Left renal pelvis (tissue), 4 donors: ENCODE data around the gene AFDN. TPM values are rescaled to one million over a fixed set of nuclear protein-coding genes. Genes with fewer than 3 reads are reported as not detected.

Source experiments
- DNase-seq, 4 donors: peaks; one replicate each; pipeline ENCODE4 v3.0.0-alpha.2; 2013; ENCODE audit warnings: low read depth in 4 of 4, low spot score in 3 of 4
- polyA plus RNA-seq, 4 donors: library from polyadenylated mRNA; unstranded; fragments of 120-200 nt; gene quantifications; one replicate each; pipeline ENCODE4 v1.2.1, GENCODE V29; 2013; ENCODE audit not compliant: insufficient read length in 4 of 4

Gene AFDN
- polyA plus RNA-seq, 4 donors, result 152 to 224 (median 185) TPM

DNA sequence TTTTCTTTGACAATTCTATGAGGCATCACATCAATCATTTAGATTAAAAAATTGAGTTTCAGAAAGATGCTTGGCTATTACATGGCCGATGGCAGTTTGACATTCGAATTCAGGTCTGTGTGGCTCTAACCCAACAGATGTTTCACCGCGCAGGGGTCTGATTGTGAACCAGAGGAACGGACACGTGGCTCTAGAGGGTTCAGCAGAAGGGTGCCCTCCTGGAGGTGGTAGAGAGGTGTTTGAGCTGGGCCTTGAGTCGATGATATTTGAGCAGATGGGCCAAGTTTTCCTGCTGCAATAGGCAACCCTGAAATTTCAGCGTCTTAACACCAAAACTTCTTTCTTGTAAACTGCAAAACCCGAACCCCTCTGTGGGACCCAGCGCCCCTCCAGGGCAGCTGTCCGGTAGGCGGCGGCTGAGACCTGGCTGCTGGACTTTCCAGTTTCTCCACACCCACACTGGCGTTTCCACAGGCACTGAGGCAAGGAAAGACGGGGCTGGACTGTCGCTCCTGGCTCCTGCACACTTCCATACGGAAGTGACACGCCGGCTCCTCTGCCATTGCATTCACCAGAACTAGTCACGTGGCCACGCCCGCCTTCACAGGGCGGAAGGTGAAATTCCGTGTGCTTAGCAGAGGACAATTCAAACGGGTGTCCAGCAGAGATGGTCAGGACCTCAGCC is 11.3 kb upstream of the AFDN start:
- DNase-seq, result no peak

DNA sequence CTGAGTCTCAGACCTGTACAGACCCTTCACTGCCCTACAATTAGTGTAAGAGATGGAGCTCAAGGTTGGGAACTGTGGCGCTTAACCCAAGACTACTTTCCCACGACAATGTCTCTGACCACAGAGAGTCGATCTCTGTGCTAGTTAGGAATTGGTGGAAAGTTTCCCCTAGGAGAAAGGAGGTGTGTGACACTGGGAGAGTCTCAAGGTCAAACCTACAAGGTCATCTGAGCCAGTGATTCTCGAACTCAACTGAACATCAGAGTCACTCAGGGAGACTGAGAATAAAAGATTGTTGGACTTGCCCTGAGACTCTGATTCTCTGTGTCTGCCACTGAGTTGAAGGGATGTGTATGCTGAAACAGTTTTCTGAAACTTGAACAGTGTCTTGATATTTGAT is 9.7 kb upstream of the AFDN start:
- no peak for DNase-seq

DNA sequence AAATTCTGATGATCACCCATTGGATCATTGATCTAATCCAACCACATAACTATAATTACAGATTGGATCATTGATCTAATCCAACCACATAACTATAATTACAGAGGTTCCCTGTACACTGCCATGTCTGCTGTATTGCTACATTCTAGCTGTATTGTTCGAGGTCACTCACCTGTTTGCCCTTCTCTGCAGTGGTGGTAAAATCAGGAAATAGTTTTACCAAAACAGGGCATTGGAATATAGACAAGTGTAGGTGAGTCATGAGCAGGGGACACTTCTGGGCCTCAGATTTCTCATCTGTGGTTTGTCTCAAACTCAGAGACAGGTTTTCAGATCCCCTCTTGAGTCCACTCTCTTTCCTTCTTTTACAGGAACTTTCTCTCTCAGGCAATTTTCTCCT is 9.0 kb upstream of the AFDN start:
- DNase-seq, result no peak

DNA sequence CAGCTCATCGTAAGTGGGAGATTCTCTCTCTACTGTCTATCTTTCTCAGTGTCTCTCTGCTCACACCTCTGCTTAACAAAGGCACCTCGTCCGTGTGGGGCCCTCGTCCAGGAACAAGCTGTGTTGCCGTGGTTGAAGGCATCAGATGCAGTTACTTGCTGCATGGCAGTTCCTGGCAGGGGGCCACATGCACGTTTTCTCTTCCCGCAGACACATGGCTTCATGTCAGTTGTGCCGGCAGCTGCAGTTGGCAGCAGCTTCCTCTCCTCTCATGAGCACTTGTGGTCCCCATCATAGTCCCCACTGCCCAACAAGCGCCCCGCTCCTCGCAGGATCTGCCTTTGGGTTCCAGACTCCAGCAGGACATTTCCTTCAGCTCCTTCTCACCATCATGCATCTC is 7.1 kb upstream of the AFDN start:
- no peak for DNase-seq

DNA sequence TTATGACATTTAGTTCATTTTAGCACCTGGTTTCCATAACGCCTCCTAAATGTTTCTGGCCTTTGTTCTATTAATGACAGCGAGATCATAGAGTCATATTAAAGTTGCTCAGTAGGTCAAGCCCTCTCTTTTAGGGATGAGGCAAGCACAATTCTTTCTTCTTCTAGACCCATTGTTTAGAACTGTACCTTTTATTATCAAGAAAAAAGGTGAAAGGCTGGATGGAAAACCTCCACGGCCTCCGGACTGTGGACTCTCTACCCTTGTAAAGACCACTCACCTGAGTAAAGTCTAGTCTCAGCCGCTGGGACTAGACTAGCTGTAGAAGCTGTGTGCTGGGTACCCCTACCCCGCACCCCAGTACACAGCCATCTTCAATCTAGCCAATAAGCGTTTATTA is 6.0 kb upstream of the AFDN start:
- DNase-seq, result no peak

DNA sequence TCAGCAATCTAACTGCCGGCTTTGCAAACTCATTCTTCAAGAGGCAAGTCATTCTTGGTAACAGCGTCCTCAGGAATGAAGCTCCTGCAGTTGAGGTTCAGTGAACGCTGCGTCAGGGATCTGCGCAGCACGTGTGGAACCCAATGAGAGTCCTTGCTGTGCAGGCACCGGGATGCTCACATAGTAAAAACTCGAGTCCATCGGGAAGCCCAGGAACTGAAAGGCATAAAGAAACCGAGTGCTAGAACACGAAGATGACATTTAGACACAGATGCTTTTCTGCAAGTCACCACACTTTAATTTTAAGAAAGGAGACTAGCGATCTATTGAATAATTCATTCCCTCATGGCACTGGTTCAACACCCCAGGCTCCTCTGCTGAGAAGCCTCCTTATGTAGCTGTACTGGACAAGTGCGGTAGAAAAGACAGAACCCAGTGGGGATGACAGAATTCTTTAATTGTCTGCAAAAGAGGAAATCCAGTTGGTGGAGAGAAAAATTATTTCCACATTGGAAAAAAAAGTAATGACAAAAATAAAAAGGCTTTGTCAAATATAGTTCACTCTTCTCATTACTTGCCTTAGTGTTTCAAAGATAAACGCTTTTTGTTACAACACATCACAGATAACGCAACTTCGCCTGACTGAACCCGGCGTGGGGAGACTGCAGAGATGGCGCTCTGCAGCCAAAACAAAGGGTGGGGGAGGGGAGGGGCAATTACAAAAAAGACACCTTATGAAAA is 1.9 kb upstream of the AFDN start:
- DNase-seq, result no peak

DNA sequence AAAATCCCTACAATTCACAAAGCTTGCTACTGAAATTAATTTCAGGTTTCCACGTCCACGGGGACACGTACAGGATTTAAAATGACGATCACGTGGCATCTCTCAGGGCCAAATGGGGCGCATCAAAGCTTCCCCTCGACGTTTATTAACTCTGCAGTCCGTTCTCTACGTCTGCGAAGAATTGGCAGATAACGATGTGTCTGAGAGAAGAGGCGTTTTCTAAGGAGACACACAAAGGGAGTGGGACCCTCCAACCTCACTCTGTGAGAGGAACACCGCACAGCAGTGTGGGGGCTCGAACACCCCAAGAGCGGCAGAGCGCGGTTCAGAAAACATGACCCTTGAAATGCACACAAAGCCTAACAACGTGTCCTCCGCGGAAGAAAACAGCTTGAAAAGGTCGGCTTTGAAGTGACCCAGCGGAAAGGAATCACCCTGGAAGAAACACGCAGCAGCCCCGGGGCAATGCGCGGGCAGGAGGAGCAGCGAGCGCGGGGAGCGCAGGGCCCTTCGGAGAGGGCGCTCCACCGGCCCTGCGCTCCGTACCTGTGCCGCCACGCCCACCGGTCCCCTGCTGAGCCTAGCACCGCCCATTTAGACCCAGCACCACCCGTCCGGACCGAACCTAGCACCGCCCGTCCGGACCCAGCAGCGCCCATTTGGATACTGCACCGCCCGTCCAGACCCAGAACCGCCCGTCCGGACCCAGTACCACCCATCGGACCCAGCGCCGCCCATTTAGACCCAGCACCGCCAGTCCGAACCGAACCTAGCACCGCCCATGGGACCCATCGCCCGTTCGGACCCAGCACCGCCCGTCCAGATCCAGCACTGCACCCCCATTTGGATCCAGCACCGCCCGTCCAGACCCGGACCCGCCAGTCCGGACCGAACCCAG is 1.1 kb upstream of the AFDN start:
- DNase-seq, result no peak

DNA sequence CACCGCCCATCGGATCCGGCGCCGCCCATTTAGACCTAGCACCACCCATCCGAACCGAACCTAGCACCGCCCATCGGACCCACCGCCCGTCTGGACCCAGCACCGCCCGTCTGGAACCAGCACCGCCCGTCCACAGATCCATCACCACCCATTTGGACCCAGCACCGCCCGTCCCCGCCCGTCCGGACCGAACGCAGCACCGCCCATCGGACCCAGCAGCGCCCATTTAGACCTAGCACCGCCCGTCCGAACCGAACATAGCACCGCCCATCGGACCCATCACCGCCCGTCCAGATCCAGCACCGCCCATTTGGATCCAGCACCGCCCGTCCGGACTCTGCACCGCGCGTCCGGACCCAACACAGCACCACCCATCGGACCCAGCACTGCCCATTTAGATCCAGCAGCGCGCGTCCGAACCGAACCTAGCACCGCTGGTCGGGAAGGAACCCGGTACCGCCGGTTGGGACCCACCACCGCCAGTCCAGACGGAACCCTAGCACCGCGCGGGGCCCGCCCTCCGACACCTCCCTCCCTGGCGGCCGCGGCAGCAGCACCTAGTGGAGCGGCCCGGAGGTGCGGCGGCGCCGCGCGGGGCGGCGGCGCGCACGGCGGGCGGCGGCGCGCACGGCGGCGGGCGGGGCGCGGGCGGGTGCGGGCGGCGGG is 348 bp upstream of the AFDN start:
- no peak for DNase-seq

DNA sequence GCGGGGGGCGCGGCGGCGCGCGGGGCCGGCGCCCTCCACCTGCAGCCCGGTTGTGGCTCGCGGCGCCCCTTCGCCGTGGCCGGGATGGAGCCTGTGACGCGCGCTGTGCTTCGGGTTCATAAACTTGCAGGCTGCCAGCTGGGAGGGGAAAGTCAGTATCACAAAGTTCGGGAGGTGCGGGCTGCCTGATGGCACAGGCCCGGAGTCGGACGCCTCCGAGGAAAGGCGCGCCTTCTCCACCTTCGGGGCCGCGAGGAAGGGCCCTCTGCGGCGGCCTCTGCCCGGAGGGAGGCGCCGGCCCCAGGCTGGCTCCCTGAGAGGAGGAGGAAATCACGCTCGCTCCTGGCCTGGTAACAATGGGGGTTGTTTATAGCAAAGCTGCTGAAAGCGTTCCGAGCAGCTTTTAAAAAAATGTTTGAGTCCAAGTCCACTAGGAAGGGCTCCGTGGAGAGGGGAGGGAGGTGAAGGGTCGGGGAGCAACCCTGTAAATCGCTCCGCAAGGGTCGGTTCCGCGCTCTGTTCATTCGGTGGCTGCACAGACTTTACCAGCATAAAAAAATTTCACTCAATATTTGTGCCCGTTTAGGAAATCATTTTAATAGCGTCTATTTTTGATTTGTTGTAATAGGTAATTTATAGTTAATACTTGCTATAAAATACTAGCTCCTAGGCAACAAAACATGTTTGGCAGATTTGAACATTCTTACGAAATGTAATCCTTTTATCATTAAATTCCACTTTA is 1.0 kb downstream of the AFDN start:
- DNase-seq, result no peak

DNA sequence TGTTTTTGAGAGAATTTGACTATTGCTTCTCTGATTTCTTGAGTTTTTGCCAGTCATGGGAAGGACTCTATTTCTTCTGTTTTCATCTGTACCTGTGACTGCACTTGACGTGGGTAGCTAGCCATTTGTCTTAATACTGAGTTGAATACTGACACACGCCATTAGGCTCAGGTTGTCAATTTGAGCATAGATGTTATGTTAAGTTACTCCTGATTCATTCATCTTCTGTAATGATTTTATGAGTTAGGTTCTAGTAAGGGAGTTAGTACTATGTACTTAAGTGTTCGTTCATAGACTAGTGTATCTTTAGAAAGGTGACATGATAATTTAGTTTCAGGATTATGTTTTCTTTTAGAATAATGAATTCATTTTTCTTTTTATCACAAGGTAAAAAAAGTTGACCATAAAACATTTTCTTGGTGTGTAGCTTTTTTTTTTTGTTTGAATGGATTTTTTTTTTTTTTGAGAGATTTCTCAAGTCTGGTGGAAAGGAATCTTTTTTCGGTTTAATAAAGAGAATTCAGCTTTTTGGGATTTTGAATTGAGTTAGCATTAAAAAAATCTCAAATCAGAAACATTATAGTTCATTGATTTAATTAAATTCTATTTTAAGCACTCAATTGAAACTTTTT is 1.7 kb downstream of the AFDN start:
- DNase-seq, result no peak

DNA sequence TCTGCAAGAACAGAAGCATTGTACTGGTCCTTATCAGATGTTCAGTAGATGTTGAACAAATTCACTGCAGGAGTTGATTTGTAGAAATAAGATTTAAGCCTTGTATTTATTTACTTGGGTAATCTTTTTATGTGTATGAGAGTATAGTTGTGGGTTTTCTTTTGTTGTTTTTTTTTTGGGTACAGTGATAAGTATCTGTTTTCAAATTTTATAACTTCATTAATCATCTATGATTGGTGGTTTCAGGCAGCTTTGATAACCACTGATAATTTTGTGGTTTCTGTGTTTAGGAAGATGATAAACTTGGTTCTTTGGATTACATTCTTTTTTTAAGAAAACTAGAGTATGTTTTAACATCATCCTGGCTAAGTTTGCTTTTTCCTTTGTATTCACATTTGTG is 2.8 kb downstream of the AFDN start:
- no peak for DNase-seq

DNA sequence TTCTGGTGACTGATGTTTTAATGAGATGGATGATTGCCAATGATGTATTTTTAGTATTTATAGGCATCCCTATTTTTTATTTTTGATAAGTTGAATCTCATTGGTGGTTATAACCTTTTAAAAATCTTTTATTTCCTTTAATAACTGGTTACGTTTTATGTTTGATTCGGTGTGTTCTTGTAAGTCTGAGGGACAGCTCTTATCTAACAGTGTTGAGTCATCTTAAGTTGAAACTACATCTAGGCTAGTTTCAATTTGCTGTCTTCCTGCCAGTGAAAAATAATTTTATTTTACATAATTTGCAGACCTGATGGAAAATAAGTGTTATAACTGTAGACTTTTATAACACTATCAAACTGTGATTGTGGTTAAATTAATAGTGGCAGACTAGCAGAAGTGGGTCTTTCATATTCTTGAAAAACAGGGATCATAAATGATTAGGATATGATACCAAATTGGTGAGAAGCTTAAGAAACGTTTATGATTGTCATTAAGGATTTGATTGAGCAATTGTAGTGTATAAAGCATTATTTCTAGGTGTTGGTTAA is 4.6 kb downstream of the AFDN start:
- no peak for DNase-seq

DNA sequence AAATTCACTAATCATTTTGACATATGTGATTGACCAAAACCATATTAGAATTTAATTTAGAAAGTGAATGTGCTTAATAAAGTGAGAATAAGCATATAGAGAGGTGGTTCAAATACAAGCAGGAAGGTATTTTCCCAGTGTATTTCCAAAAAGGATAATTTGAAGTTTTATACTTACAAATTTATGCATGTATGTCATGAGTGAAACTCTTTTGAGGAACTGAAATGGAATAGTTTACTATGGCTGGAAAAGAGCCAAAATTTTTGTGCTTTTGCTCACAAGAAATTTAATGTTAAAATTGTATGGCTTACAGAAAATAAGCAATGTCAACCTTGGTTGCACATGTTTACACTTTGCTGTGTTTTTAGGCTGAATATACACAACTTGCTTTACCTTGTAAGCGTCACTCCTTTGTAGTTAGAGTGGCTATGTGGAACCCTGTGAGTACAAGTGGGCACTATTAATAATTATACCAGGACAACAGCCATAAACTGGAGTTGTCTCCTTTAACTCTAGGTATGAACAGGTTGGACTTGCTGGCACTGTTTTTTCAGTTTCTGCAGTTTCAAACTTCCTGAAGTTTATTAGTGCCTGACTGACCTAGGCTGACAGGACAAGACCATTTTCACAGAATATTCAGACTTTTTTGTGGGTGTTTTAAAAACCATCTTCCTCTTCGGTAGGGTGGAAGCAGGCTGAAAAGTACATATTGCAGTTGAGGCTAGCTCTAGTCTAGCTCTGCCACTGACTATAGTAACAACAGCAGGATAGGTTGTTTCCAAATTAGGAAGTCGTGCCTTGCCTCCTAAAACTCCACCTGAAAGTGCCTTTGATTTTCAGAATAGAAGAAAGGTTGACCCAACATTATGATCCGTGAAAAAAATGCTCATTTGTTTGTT is 6.0 kb downstream of the AFDN start:
- DNase-seq, result no peak

DNA sequence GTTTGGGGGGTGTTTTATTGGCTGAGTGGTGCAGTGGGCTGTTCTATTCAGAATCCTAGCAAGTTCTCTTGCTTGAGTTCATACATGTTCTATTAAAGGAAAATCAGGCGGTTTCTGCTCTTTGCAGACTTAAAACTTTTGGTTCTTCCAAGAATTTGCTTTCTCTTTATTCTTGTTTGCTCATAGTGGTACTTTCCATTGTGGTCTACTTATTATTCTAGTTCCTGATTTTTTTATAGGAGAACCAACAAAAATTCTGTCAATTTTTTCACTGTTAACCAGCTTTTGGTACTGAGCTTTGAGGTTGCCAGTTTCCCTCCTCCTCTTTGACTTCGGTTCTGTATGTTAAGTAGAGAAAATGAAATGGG is 6.7 kb downstream of the AFDN start:
- no peak for DNase-seq

DNA sequence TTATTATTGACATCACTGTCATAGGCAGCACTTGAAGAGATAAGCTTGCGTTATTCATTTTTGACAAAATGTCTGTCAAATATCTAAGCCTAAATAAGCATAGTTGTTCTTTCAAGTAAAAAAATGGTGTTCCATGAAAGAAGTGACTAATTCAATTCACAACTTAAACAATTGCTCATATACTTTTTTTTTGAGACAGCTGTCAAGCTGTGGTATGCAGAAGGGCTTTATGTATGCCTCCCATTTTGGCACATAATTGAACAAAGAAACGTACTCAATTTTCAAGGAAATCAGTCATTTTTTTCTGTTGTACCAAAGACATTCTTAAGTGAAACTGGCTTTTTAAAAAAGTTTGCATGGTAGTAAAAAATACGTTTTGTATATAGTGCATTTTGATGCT is 8.5 kb downstream of the AFDN start:
- DNase-seq, result no peak

DNA sequence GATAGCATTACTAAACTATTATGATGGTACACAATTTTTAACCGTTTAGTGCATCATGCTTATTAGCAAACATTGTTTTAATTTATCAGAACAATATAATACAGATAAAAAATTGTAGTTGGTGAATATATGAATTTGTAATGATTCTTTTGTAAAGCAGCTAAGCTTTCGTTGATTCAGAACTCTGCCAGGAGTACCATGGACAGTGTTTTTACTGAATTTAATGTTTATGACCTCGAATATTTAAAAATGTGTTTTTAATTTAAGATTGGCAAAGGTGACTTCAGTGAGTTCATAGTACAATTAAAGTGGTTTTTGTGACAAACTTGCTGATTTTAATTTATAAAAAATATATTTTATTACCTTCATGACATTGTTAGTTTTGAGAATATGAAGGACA is 10.0 kb downstream of the AFDN start:
- DNase-seq, result no peak

DNA sequence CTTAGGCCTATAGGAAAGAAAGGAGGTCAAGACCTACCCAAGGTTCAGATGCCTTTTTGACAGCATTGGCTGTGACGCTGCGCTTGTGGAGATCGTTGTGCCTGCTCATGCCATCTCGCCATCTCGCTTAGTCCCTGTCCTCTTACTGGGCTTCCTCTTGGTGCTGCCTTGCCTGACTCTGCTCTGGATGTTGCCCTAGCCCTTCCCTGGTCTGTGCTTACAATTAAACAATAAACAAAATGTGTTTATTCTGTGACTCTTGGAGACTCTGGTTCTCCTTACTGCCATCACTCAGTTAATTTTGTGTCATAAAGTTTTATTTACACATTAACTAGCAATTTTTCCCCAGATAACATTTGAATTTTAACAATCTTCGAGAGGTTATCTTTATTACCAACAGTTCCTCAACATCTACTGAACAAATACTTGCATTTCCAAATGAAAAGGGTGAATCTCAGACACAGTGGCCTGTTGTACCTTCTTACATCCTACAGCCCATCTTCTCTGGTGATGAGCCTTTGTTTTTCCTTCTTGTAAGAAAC is 11.6 kb downstream of the AFDN start:
- DNase-seq, result no peak

DNA sequence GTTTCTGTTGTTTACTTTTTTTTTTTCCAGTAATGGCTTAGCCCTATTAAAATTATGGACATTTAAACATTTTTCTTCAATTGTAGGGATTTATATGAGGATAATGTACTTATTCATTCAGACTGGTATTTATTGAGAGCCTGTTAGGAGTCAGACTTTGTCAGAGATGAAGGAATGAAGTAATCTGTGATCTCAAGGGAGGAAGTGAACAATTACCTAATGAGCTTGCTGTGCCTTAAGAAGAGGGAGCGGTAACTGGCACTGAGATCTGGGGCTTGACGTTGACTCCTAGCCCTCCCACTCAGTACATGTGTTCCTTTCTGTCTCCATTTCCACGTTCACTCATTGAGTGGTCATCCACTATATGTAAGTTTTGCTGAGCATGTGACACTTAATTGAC is 12.6 kb downstream of the AFDN start:
- no peak for DNase-seq
